GM18502 (cell line): ENCODE data around the gene MDH2.
"Not testable (repeated sequence)": the region's sequence is repeated elsewhere in the genome, so short reads cannot be mapped to it uniquely, and the experiment has no call there.

Experiments used
- ATAC-seq: cut with Tn5 transposase; IDR thresholded peaks from one replicate; pipeline ENCODE4 v1.9.1; 2021; ENCODE audit warnings: mild to moderate bottlenecking; ENCODE audit not compliant: unreplicated experiment, poor library complexity

MDH2 gene

GRCh38 chr7:76106130-76106529 is 58.2 kb downstream of the MDH2 start:
- not testable (repeated sequence) for ATAC-seq

- no peak for ATAC-seq
These were observed 59.0 kb downstream of the MDH2 start for GRCh38 chr7:76106893-76107292.

GRCh38 chr7:76108540-76109233 is 60.8 kb downstream of the MDH2 start:
- no peak for ATAC-seq

- not testable (repeated sequence) for ATAC-seq
These were observed 65.2 kb downstream of the MDH2 start for GRCh38 chr7:76113042-76113630.

- ATAC-seq: not testable (repeated sequence)
These were observed 66.8 kb downstream of the MDH2 start for GRCh38 chr7:76114742-76115141.
